ENCODE results near the gene SLC17A7.

SLC17A7 gene

DNA sequence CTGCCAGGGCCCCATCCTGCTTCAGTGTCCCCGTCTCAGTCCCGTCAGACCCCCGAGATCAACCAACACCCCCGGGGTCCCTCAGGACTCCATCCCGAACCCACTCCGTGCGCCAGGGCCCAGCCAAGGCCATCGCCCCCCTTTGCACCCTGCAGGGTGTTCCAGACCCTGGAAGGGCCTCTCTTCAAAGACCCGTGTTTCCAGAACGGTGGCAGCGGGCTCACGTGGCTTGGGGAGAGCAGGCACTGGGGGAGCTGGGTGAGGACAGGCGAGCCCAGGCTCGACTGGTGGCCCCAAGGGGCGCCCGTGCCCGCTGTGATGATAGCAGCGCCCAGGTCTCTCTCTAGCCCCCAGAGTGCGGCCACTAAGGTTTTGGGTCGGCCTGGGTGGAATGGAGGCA, 51.9 kb downstream of the SLC17A7 start:
- TF ChIP-seq, protein P1, sequence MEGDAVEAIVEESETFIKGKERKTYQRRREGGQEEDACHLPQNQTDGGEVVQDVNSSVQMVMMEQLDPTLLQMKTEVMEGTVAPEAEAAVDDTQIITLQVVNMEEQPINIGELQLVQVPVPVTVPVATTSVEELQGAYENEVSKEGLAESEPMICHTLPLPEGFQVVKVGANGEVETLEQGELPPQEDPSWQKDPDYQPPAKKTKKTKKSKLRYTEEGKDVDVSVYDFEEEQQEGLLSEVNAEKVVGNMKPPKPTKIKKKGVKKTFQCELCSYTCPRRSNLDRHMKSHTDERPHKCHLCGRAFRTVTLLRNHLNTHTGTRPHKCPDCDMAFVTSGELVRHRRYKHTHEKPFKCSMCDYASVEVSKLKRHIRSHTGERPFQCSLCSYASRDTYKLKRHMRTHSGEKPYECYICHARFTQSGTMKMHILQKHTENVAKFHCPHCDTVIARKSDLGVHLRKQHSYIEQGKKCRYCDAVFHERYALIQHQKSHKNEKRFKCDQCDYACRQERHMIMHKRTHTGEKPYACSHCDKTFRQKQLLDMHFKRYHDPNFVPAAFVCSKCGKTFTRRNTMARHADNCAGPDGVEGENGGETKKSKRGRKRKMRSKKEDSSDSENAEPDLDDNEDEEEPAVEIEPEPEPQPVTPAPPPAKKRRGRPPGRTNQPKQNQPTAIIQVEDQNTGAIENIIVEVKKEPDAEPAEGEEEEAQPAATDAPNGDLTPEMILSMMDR (IDR thresholded peaks at IDR 0.05; ENCODE audit: low read depth, low read length, missing control alignments), result no peak
- no peak for DNase-seq (ENCODE audit: low read depth)
- no peak overlapping the region for H3K4me3 ChIP-seq (ENCODE audit: low read depth, low read length)

DNA sequence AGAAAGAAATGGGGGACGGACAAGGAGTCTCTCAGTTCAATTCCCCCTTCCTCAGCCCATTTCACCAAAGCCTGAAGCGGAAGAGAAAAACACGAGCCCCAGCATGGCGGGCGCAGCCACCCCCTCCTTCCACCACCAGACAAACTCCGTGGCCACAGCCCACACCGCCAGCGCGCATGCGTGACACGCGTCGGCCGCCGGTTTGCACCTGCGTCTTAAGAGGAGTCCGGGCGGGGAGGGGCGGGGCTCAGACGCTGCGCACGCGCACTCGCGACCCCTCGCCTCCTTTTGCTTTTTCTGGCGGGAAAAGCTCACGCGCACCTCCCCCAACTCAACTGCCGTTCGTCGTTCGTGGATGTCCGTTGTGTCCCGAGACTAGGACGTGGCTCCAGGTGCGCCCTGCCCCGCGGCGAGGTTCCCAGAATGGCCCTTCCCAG, 53.4 kb downstream of the SLC17A7 start, which contains the start of gene KASH5:
TSS of gene KASH5 (plus strand) at position 314 of the 437 bp plus-strand sequence. CDS start 2,635 bp downstream, outside the sequence.
- H3K4me3 ChIP-seq (ENCODE audit: low read depth, low read length), result no peak within 1 kb of the TSS
- DNase-seq (ENCODE audit: low read depth), result no peak
- TF ChIP-seq, protein P1 (IDR thresholded peaks at IDR 0.05; ENCODE audit: low read depth, low read length, missing control alignments), result no peak

DNA sequence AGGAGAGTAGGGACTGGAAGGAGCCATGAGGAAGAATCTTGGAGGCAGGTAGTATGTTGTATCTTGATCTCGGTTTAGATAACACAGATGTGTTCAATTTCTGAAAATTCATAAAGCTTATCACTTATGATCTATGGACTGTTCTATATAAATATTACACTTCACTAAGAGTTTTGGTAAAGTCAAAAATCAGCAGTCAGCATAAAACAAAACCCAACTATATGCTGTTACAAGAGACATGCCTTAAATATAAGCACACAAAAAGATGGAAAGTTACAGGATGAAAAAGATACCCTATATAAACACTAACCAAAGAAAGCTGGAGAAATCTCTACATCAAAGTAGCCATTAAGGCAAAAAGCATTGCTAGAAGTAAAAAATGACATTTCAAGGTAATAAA, 57.7 kb downstream of the SLC17A7 start:
- TF ChIP-seq, protein P1 (IDR thresholded peaks at IDR 0.05; ENCODE audit: low read depth, low read length, missing control alignments), result no peak
- no peak for DNase-seq (ENCODE audit: low read depth)
- no peak overlapping the region for H3K4me3 ChIP-seq (ENCODE audit: low read depth, low read length)

DNA sequence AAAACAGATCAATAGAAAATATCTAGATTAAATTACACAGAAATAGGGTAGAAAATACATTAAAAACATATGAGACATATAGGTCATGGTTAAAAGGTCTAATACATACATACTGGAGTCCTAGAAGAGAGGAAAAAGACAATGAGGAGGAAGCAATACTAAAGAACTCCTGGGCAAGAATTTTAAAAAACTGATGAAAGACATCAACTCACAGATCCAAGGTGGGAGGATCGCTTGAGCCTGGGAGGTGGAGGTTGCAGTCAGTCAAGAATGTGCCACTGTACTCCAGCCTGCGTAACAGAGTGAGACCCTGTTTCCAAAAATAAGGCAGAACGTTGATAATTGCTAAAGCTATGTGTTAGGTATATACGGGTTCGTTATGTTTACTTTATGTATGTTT, 58.7 kb downstream of the SLC17A7 start:
- no peak overlapping the region for H3K4me3 ChIP-seq (ENCODE audit: low read depth, low read length)
- TF ChIP-seq, protein P1 (IDR thresholded peaks at IDR 0.05; ENCODE audit: low read depth, low read length, missing control alignments), result no peak
- DNase-seq (ENCODE audit: low read depth), result no peak

DNA sequence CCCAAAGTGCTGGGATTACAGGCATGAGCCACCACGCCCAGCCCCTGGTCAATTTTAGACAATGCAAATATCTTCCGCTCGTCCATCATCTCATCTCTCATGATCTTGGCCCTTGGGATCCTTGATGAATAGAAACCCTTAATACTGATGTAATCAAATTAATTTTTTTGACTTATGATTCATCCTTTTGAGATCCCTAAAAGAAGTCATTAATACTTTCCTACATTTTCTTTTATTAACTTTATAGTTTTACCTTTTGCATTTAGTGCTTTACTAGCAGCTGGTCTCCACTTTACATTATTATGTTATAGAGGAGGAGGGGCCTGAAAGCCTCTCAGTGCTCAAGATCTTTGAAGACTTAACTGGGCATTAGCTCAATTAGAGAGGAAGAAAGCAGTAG, 60.9 kb downstream of the SLC17A7 start:
- H3K4me3 ChIP-seq (ENCODE audit: low read depth, low read length), result no peak overlapping the region
- no peak for DNase-seq (ENCODE audit: low read depth)
- TF ChIP-seq, protein P1 (IDR thresholded peaks at IDR 0.05; ENCODE audit: low read depth, low read length, missing control alignments), result no peak

Data from GM12864 (cell line).